Stomach smooth muscle (tissue), 2 donors: ENCODE data around the gene AKAP12.
A peak's percentile ranks its signal among the peaks of the same experiment; 100 is the strongest.
"Not testable (repeated sequence)": the region's sequence is repeated elsewhere in the genome, so short reads cannot be mapped to it uniquely, and the experiment has no call there.

ENCODE experiments used
- H3K27ac ChIP-seq: one replicate; pipeline ENCODE4 v1.7.0; 2013; ENCODE audit warnings: mild to moderate bottlenecking, low read length, inconsistent platforms
- H3K27me3 ChIP-seq, 2 donors: one replicate each; pipeline ENCODE4 v1.7.0; 2013; ENCODE audit warnings: low read length in 2 of 2; ENCODE audit not compliant: insufficient read depth in 2 of 2, control insufficient read depth in 1 of 2
- H3K36me3 ChIP-seq, 2 donors: one replicate each; pipeline ENCODE4 v1.7.0; 2013; ENCODE audit warnings: low read length in 2 of 2; ENCODE audit not compliant: control insufficient read depth in 2 of 2, insufficient read depth in 2 of 2
- H3K4me1 ChIP-seq: one replicate; pipeline ENCODE4 v1.7.0; 2013; ENCODE audit warnings: low read length; ENCODE audit not compliant: control insufficient read depth, insufficient read depth
- H3K4me3 ChIP-seq, 2 donors: one replicate each; pipeline ENCODE4 v1.7.0; 2013; ENCODE audit warnings: low read length in 2 of 2
- H3K9ac ChIP-seq, 2 donors: one replicate each; pipeline ENCODE4 v1.7.0; 2013; ENCODE audit warnings: low read length in 2 of 2, mild to moderate bottlenecking in 1 of 2
- H3K9me3 ChIP-seq, 2 donors: one replicate each; pipeline ENCODE4 v1.7.0; 2013; ENCODE audit warnings: low read length in 2 of 2; ENCODE audit not compliant: control insufficient read depth in 2 of 2
- donor health status: healthy.
- donor health status: Pancreatic carcinoma.

The AKAP12 gene

GRCh38 chr6:151381722-151382121, 142.0 kb downstream of the AKAP12 start:
- Histone ChIP-seq H3K36me3 (no peaks in the 10 kb centered on the region), H3K9ac (no peak overlapping the region), H3K27me3 (no peaks in the 10 kb centered on the region), H3K4me1 (peaks cover 2% of the 10 kb centered on the region), H3K27ac (no peak overlapping the region), H3K9me3 (no peaks in the 10 kb centered on the region), H3K4me3 (no peak overlapping the region)

DNA sequence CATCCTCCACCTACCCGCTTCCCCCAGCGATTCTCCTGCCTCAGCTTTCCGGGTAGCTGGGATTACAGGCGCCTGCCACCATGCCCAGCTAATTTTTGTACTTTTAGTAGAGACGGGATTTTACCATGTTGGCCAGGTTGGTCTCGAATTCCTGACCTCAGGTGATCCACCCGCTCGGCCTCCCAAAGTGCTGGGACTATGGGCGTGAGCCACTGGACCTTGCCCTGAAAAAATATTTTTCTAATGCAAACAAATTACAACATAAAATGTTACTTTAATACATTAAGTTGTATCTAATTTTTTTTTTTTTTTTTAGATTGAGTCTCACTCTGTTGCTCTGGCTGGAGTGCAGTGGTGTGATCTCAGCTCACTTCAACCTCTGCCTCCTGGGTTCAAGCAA, 142.9 kb downstream of the AKAP12 start:
- H3K9ac ChIP-seq, H3K36me3 ChIP-seq, H3K4me1 ChIP-seq, H3K9me3 ChIP-seq, H3K27me3 ChIP-seq, H3K4me3 ChIP-seq, H3K27ac ChIP-seq: not testable (repeated sequence)

DNA sequence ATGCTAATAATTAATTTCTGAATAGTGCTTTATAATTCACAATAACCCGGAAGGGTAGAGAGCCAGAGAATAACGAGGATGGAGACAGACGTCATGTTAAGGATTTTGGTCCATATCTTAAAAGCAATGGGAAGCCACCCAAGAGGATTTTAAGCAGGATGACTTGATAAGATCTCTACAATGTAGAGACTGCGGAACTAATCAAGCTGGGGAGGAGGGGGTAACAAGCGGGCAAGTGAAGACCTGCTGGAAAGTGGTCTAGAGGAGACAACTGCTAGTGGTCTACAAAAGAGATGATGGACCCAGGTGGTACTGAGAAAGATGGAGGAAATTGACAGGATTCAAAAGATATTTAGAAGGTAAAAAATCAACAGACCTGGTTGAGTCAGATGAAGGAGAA, 144.4 kb downstream of the AKAP12 start:
- Histone ChIP-seq H3K9me3 (no peaks in the 10 kb centered on the region), H3K36me3 (no peaks in the 10 kb centered on the region), H3K9ac (no peak overlapping the region), H3K4me1 (peaks cover 10% of the 10 kb centered on the region), H3K27ac (no peak overlapping the region), H3K27me3 (no peaks in the 10 kb centered on the region), H3K4me3 (no peak overlapping the region)

GRCh38 chr6:151385177-151385576, 145.4 kb downstream of the AKAP12 start:
- no peaks in the 10 kb centered on the region for H3K36me3 ChIP-seq
- H3K27ac ChIP-seq: no peak overlapping the region
- no peaks in the 10 kb centered on the region for H3K27me3 ChIP-seq
- no peaks in the 10 kb centered on the region for H3K9me3 ChIP-seq
- no peak overlapping the region for H3K4me3 ChIP-seq
- H3K9ac ChIP-seq: no peak overlapping the region
- peaks cover 10% of the 10 kb centered on the region for H3K4me1 ChIP-seq

- Histone ChIP-seq H3K4me3 (no peak overlapping the region), H3K27ac (no peak overlapping the region), H3K27me3 (no peaks in the 10 kb centered on the region), H3K4me1 (peaks cover 15% of the 10 kb centered on the region), H3K9me3 (no peaks in the 10 kb centered on the region), H3K36me3 (no peaks in the 10 kb centered on the region), H3K9ac (no peak overlapping the region)
Measured at GRCh38 chr6:151387175-151387970, 147.6 kb downstream of the AKAP12 start.

- Histone ChIP-seq H3K9me3 (no peaks in the 10 kb centered on the region), H3K36me3 (no peaks in the 10 kb centered on the region), H3K27ac (peak overlapping the region; percentile 41), H3K9ac (no peak overlapping the region), H3K4me3 (no peak overlapping the region), H3K27me3 (no peaks in the 10 kb centered on the region), H3K4me1 (peaks cover 22% of the 10 kb centered on the region)
Measured at GRCh38 chr6:151388236-151388635, 148.5 kb downstream of the AKAP12 start.

GRCh38 chr6:151388997-151389617, 149.3 kb downstream of the AKAP12 start:
- peak overlapping the region; percentile 68 to 93 for H3K9ac ChIP-seq
- no peaks in the 10 kb centered on the region for H3K27me3 ChIP-seq
- no peaks in the 10 kb centered on the region for H3K36me3 ChIP-seq
- peak overlapping the region; percentile 95 for H3K27ac ChIP-seq
- H3K4me3 ChIP-seq: peak overlapping the region; percentile 79 to 88
- peaks cover 28% of the 10 kb centered on the region for H3K4me1 ChIP-seq
- no peaks in the 10 kb centered on the region for H3K9me3 ChIP-seq

- Histone ChIP-seq H3K27me3 (no peaks in the 10 kb centered on the region), H3K4me1 (peaks cover 28% of the 10 kb centered on the region), H3K27ac (peak overlapping the region; percentile 95), H3K4me3 (peak overlapping the region; percentile 79 to 88), H3K9ac (peak overlapping the region; percentile 68 to 93), H3K36me3 (no peaks in the 10 kb centered on the region), H3K9me3 (no peaks in the 10 kb centered on the region)
Measured at GRCh38 chr6:151389618-151390275, 150.0 kb downstream of the AKAP12 start.

DNA sequence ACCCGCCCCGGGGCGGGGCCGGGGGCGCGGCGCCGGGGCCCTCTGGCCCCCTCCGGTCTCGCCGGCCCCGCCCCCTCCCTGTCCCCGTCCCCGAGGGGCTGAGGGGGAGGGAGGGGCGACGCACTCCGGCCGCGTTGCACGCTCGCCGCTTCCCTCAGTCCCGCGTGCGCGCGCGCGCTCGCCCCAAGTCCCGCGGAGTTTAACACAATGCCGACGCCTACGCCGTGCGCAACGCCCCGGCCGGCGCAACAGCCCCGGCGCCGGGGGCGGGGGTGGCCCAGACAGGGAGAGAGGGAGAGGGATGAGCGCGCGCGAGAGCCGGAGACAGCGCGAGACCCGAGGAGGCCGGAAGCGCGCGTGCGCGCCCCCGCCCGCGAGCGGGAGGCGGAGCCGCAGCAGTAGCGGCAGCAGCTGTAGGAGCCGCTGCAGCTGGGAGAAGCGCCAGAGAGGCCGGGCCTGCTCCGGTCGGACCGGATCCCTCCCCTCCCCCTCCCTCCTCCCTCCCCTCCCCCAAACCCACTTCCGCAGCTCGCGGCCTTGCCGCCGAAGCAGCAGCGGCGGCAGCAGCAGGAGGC, 150.6 kb downstream of the AKAP12 start:
- peaks cover 28% of the 10 kb centered on the region for H3K4me1 ChIP-seq
- no peaks in the 10 kb centered on the region for H3K9me3 ChIP-seq
- H3K27me3 ChIP-seq: no peaks in the 10 kb centered on the region
- peak overlapping the region; percentile 72 to 78 for H3K9ac ChIP-seq
- H3K27ac ChIP-seq: peak overlapping the region; percentile 95
- H3K4me3 ChIP-seq: peak overlapping the region in 1 of 2 donors; percentile 88
- H3K36me3 ChIP-seq: no peaks in the 10 kb centered on the region

GRCh38 chr6:151390851-151391470, 151.2 kb downstream of the AKAP12 start:
- H3K27ac ChIP-seq: peak overlapping the region; percentile 95
- no peaks in the 10 kb centered on the region for H3K27me3 ChIP-seq
- no peaks in the 10 kb centered on the region for H3K9me3 ChIP-seq
- no peaks in the 10 kb centered on the region for H3K36me3 ChIP-seq
- peak overlapping the region; percentile 78 to 81 for H3K9ac ChIP-seq
- H3K4me3 ChIP-seq: peak overlapping the region; percentile 43 to 88
- H3K4me1 ChIP-seq: peaks cover 28% of the 10 kb centered on the region
